ENCODE measurements around the gene ENAM. TPM values are rescaled to one million over a fixed set of nuclear protein-coding genes. Genes with fewer than 3 reads are reported as not detected.

The ENAM gene
- total and polyA plus RNA-seq, 2 of the 8 experiments (the other 6 are each of a cell fraction or from before 2014, with no cell fraction given): not detected

- FAIRE-seq (no peak), DNase-seq (ENCODE audit: low read depth in 1 of 2, low spot score in 2 of 2) (no peak)
- Histone ChIP-seq H4K91ac (replicated peaks; ENCODE audit: insufficient read length, low read length) (no peak overlapping the region), H2BK12ac (ENCODE audit: low read depth, low read length) (no peak overlapping the region), H4K8ac (ENCODE audit: extremely low read depth, insufficient read depth, low read length) (no peak overlapping the region), H3K14ac (ENCODE audit: insufficient read length) (no peak overlapping the region), H3K4me2 (ENCODE audit: insufficient read depth in 1 of 2, low read depth in 2 of 2, low read length in 2 of 2) (no peak overlapping the region), H3K56ac (replicated peaks; ENCODE audit: insufficient read length, low read depth, low read length) (no peak overlapping the region), H3K4me3 (ENCODE audit: extremely low read depth in 1 of 4, insufficient read depth in 2 of 4, low read depth in 3 of 4, low read length in 4 of 4) (no peak overlapping the region), H3K23me2 (ENCODE audit: low read depth, low read length) (no peaks in the 10 kb centered on the region; the same call in 1 of the 2 replicates), H3K79me1 (ENCODE audit: low read depth, low read length) (no peaks in the 10 kb centered on the region), H3K23ac (ENCODE audit: insufficient read length) (no peak overlapping the region), H3K36me3 (ENCODE audit: control insufficient read depth in 2 of 4, insufficient read depth in 4 of 4, low read length in 3 of 4) (no peaks in the 10 kb centered on the region), H3K27me3 (replicated peaks in 1 of 4; ENCODE audit: control insufficient read depth in 3 of 4, extremely low read depth in 1 of 4, insufficient read depth in 3 of 4, low read length in 3 of 4) (no peaks in the 10 kb centered on the region), H3K9ac (replicated peaks in 1 of 4; ENCODE audit: extremely low read depth in 1 of 4, low read depth in 3 of 4, low read length in 3 of 4) (no peak overlapping the region), H3K27ac (ENCODE audit: low read depth, low read length) (no peak overlapping the region), H2AFZ (ENCODE audit: low read length) (no peak overlapping the region), H3K79me2 (ENCODE audit: control insufficient read depth in 1 of 2, insufficient read depth in 2 of 2, low read length in 2 of 2) (no peaks in the 10 kb centered on the region), H4K5ac (ENCODE audit: insufficient read length, low read depth, low read length) (no peak overlapping the region), H4K20me1 (replicated peaks in 1 of 2; ENCODE audit: control insufficient read depth in 1 of 2, insufficient read depth in 2 of 2, low read length in 2 of 2) (no peaks in the 10 kb centered on the region), H2BK15ac (ENCODE audit: low read length) (no peak overlapping the region), H2AK5ac (ENCODE audit: low read depth, low read length) (no peak overlapping the region), H3K4me1 (replicated peaks in 1 of 4; ENCODE audit: control insufficient read depth in 3 of 4, insufficient read depth in 4 of 4, low read length in 3 of 4) (no peaks in the 10 kb centered on the region), H3K18ac (ENCODE audit: extremely low read depth, low read length) (no peak overlapping the region), H2BK120ac (replicated peaks; ENCODE audit: low read depth, low read length) (no peak overlapping the region), H2BK20ac (ENCODE audit: low read length) (no peak overlapping the region), H3K4ac (replicated peaks; ENCODE audit: insufficient read length, low read depth, low read length) (no peak overlapping the region), H3K9me3 (ENCODE audit: insufficient read depth in 2 of 2, low read depth in 1 of 2, low read length in 1 of 2) (no peaks in the 10 kb centered on the region), H2BK5ac (ENCODE audit: low read depth, low read length) (no peak overlapping the region)
- CTCF ChIA-PET (ENCODE audit: partially characterized antibody): interaction anchor here (0.6 kb wide), 1 partner anchor 82 kb away, joined by 3 read pairs; no protein-coding TSS in a partner anchor
- TF ChIP-seq SIRT6 (IDR thresholded peaks at IDR 0.05; ENCODE audit: low read length): no peak
- WGBS, 2 experiments (ENCODE audit: extremely low coverage in 1 of 2, insufficient coverage in 1 of 2, insufficient read length in 1 of 2, insufficient replicate concordance in 2 of 2, low coverage in 1 of 2, low lambda C conversion rate in 2 of 2, missing lambda C conversion rate in 1 of 2): 96% methylated on average over 3 of the region's 3 CpGs; no CpG with 5 or more reads in 1 of the 2 experiments
- POLR2A ChIA-PET (ENCODE audit: partially characterized antibody): no interaction called here
Observed at GRCh38 chr4:70607334-70607853, 21.1 kb upstream of the ENAM start.

Data from H1 (cell line).